ENCODE results near the gene CYP2W1. TPM values are rescaled to one million over a fixed set of nuclear protein-coding genes. Genes with fewer than 3 reads are reported as not detected.

Gene CYP2W1
- total RNA-seq, 1 experiment from 2014 or later, result not detected

DNA sequence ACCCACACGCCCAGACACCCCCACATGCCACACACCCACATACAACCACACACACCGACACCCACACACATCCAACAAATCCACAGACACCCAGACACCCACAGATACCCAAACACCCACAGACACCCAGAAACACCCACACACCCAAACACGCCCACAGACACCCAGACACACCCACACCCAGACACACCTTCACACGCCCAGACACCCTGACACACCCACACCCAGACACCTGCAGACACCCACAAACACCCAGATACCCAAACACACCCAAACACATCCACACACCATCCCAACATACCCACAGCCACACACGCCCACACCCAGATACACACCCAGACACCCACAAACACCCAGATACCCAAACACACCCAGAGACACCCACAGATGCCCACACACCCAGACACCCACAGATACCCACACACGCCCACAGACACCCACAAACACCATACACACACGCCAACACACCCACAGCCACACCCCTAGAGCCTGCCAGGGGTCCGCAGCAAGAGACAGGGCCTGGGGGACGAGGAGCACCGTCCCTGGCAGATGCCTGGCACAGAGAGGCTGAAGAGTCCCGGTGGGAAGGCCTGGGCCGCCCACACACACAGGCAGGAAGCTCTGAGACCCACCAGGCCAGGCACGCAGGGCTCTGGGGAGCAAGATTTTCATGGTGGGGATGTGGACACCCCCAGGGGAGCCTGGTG is 28.5 kb downstream of the CYP2W1 start:
- Histone ChIP-seq H3K36me3 (ENCODE audit: low read depth) (no peaks in the 10 kb centered on the region), H3F3A (ENCODE audit: insufficient read depth, low read depth) (peaks cover 10% of the 10 kb centered on the region; the same call in 1 of the 2 replicates), H3K4me1 (replicated peaks; ENCODE audit: insufficient read depth) (no peaks in the 10 kb centered on the region), H3K27me3 (ENCODE audit: insufficient read depth, low read depth) (no peaks in the 10 kb centered on the region), H3K9me3 (ENCODE audit: insufficient read depth, low read depth) (no peaks in the 10 kb centered on the region), H2AFZ (no peak overlapping the region), H3K4me3 (no peak overlapping the region), H4K20me1 (ENCODE audit: insufficient read depth) (peaks cover 30% of the 10 kb centered on the region), H3K27ac (no peak overlapping the region), H3K79me2 (ENCODE audit: low read depth) (no peaks in the 10 kb centered on the region), H3K9me2 (ENCODE audit: insufficient read depth) (no peaks in the 10 kb centered on the region), H3K4me2 (no peak overlapping the region)
- no peak for DNase-seq
- intact Hi-C loops (cut with micrococcal nuclease; ENCODE audit: unreplicated experiment), result no loop called here
- ChIA-PET CTCF (no interaction called here), POLR2A (ENCODE audit: unreplicated experiment) (no interaction called here)
- BruUV-seq (replicated peaks), result no TSS peak
- TF ChIP-seq EZH2 (IDR thresholded peaks at IDR 0.05; ENCODE audit: low read depth), result no peak
- TF ChIP-seq, protein P1, sequence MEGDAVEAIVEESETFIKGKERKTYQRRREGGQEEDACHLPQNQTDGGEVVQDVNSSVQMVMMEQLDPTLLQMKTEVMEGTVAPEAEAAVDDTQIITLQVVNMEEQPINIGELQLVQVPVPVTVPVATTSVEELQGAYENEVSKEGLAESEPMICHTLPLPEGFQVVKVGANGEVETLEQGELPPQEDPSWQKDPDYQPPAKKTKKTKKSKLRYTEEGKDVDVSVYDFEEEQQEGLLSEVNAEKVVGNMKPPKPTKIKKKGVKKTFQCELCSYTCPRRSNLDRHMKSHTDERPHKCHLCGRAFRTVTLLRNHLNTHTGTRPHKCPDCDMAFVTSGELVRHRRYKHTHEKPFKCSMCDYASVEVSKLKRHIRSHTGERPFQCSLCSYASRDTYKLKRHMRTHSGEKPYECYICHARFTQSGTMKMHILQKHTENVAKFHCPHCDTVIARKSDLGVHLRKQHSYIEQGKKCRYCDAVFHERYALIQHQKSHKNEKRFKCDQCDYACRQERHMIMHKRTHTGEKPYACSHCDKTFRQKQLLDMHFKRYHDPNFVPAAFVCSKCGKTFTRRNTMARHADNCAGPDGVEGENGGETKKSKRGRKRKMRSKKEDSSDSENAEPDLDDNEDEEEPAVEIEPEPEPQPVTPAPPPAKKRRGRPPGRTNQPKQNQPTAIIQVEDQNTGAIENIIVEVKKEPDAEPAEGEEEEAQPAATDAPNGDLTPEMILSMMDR (conservative IDR thresholded peaks at IDR 0.05), result no peak

DNA sequence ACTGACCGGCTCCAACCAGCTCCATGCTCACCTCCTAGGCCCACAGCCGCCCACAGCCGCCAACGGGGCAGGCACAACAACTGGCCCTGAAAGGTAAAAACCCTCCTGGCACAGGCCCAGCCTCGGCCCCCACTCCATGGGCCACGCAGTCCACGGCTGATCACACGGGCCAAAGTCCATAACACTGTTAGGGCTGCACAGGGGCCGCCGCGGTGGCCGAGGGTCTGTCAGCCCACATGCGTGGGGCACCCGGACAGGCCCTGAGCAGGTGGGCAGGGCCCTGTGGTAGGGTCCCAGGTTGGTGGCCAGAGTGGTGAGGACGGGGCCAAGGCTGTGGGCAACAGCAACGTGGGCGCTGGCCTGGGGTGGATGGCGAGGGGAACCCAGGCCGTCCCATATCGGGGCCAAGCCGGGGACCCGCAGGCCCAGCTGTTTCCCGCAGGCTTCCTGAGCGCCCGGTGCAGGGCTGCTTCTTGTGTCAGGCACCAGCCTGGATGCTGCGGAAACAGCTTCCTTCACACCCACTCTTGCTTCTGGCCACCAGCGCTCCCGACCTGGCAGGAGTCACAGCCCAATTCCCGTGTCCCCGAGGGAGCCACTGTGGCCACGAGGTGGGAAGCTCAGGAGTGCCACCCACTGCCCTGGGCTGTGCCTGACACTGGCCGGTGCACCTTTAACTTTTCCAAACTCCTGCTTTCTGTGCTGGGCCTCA is 29.2 kb downstream of the CYP2W1 start:
- BruUV-seq (replicated peaks), result no TSS peak
- no peak overlapping the region for H3K4me2 ChIP-seq
- peaks cover 10% of the 10 kb centered on the region; the same call in 1 of the 2 replicates for H3F3A ChIP-seq (ENCODE audit: insufficient read depth, low read depth)
- no peak overlapping the region for H3K4me3 ChIP-seq
- no peaks in the 10 kb centered on the region for H3K27me3 ChIP-seq (ENCODE audit: insufficient read depth, low read depth)
- no peaks in the 10 kb centered on the region for H3K36me3 ChIP-seq (ENCODE audit: low read depth)
- DNase-seq, result no peak
- H2AFZ ChIP-seq, result no peak overlapping the region
- intact Hi-C loops (cut with micrococcal nuclease; ENCODE audit: unreplicated experiment), result no loop called here
- CTCF ChIA-PET, result no interaction called here
- POLR2A ChIA-PET (ENCODE audit: unreplicated experiment), result no interaction called here
- no peaks in the 10 kb centered on the region for H3K9me2 ChIP-seq (ENCODE audit: insufficient read depth)
- no peaks in the 10 kb centered on the region for H3K4me1 ChIP-seq (replicated peaks; ENCODE audit: insufficient read depth)
- no peak overlapping the region for H3K27ac ChIP-seq
- peaks cover 26% of the 10 kb centered on the region for H4K20me1 ChIP-seq (ENCODE audit: insufficient read depth)
- TF ChIP-seq, protein P1 (conservative IDR thresholded peaks at IDR 0.05), result no peak
- no peak for TF ChIP-seq EZH2 (IDR thresholded peaks at IDR 0.05; ENCODE audit: low read depth)
- H3K9me3 ChIP-seq (ENCODE audit: insufficient read depth, low read depth), result no peaks in the 10 kb centered on the region
- H3K79me2 ChIP-seq (ENCODE audit: low read depth), result no peaks in the 10 kb centered on the region

DNA sequence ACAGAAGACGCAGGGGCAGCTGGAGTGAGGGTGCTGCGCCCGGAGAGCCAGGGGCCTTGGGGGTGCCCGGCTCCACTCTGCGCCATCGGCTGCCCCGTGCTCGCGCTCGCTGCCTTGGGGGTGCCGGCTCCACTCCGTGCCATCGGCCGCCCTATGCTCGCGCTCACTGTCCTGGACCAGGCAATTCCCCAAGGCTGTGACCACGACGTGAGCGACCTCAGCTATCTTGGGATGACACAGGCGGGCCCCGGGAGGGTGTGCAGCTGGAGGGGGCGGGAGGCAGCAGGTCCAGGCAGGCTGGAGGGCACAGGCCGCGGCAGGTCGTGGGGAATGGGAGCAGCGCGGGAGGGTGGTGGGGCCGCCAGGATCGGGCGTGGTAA is 29.7 kb downstream of the CYP2W1 start:
- CTCF ChIA-PET, result no interaction called here
- H3K9me2 ChIP-seq (ENCODE audit: insufficient read depth), result no peaks in the 10 kb centered on the region
- no peak overlapping the region for H3K4me2 ChIP-seq
- H3K27ac ChIP-seq, result no peak overlapping the region
- intact Hi-C loops (cut with micrococcal nuclease; ENCODE audit: unreplicated experiment), result no loop called here
- no peaks in the 10 kb centered on the region for H3K36me3 ChIP-seq (ENCODE audit: low read depth)
- no TSS peak for BruUV-seq (replicated peaks)
- H3K9me3 ChIP-seq (ENCODE audit: insufficient read depth, low read depth), result no peaks in the 10 kb centered on the region
- no peaks in the 10 kb centered on the region for H3K27me3 ChIP-seq (ENCODE audit: insufficient read depth, low read depth)
- H4K20me1 ChIP-seq (ENCODE audit: insufficient read depth), result peaks cover 22% of the 10 kb centered on the region
- H3F3A ChIP-seq (ENCODE audit: insufficient read depth, low read depth), result peaks cover 14% of the 10 kb centered on the region
- no peak overlapping the region for H3K4me3 ChIP-seq
- H2AFZ ChIP-seq, result no peak overlapping the region
- no peaks in the 10 kb centered on the region for H3K4me1 ChIP-seq (replicated peaks; ENCODE audit: insufficient read depth)
- no peak for DNase-seq
- H3K79me2 ChIP-seq (ENCODE audit: low read depth), result no peaks in the 10 kb centered on the region
- TF ChIP-seq, protein P1 (conservative IDR thresholded peaks at IDR 0.05), result no peak
- no peak for TF ChIP-seq EZH2 (IDR thresholded peaks at IDR 0.05; ENCODE audit: low read depth)
- POLR2A ChIA-PET (ENCODE audit: unreplicated experiment), result no interaction called here

Data from PC-9 (cell line).